HG03108 (cell line): ENCODE data around the gene AVPR2.

ENCODE experiments used
- ATAC-seq: cut with Tn5 transposase; IDR thresholded peaks from one replicate; pipeline ENCODE4 v1.9.1; 2021; ENCODE audit warnings: moderate library complexity; ENCODE audit not compliant: unreplicated experiment

Gene AVPR2

DNA sequence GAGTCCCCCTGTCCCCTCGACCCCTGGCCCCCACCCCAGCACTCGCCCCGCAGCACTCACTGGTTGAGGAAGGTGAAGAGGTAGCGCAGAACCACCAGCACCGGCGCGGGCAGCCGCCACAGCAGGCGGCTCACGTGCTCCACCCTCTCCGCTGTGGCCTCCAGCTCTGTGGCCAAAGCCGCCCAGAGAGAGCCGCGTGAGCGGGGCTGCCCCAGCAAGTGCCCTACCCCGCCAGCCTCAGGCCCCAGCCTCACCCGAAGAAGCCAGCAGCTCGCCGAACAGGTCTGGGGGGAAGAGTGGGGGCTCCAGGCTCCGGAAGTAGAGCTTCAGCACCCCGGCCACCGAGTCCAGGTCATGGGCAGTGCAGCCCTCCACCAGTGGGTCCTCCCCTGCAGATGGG is 6.0 kb downstream of the AVPR2 start:
- no peak for ATAC-seq

DNA sequence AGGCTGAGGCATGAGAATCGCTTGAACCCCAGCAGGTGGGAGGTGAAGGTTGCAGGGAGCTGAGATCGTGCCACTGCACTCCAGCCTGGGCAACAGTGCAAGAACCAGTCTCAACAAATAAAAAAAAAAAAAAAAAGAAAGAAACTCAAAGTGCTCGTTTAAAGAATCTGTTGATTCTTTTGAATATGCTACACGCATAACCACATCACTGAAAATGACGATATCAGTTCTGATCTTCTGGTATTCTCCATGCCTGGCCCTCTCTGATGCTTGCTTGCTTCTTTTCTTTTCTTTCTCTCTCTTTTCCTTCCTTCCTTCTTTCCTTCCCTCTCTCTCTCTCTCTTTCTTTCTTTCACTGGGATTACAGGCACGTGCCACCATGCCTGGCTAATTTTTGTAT is 7.3 kb downstream of the AVPR2 start:
- ATAC-seq: no peak

DNA sequence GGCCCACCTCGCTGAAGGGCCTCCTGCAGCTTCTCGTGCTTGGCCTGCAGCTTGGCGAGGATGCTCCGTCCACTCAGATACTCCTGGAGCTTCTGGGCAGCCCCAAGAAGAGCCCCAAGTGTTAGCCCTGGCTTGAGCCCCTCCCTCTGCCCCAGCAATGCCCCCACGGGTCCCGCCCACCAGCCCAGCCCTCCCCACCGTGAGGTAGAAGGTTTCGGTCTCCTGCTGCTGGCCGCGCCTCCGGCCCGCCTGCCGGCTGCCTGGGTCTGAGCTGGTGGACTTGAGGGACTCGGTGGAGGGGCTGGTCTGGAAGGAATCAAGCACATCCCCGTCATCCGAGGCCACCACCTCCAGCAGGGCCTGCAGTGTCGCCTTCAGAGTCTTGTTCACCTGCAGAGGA is 8.7 kb downstream of the AVPR2 start:
- no peak for ATAC-seq

DNA sequence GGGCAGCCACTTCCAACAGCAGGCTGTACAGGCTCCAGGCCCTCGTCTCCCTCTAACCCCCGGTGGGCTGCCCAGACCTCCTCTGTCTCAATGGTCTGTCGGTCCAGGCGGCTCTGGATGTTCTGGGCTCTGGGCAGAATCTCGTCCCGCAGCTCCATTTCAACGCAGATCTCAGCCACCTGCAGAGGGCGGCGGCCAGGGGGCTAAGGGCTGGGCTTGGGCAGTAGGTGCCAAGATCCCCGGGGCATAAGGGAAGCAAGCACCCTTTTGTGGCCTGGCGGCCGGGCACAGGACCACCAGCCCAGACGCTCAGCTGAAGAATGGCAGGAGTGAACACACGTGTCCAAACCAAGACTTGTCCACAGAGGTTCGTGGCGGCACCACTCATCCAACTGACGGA is 9.2 kb downstream of the AVPR2 start:
- ATAC-seq: no peak

DNA sequence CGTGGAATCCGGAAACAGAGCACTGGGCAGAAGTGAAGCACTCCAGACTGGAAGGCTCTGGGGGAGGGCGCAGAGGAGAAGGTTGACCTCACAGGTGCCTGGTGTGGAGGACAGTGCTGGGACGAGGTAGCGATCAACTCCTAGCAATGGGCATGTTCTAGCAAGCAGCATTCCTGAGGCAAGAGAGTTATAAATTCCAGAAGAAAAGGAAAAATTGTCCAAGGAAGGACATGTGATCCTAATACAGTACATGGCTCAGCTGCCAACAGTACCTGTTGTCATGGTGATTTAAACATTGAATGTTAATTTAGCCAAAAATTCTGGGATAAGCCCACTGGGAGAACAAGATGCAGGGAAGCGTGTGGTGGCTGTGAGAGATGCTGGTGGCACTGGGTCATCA is 13.4 kb downstream of the AVPR2 start:
- no peak for ATAC-seq

DNA sequence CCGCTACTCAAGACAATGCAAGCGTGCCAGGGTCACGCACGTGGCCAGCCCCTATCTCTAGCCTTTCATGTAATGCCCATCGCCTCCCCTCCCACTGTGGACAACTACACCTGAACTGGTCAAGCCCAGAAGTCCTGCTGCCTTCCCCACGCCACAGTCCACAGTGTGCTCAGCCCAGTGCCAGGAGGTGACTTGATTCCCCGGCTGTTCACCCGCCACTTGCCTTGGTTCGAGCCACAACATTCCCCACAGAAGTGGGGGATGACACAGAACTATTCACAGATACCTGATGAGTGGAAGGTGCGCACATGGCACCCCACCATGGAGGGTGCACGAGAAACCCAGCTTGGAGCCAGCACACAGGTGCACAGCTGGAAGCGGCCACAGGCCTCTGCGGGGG is 14.8 kb downstream of the AVPR2 start:
- no peak for ATAC-seq

DNA sequence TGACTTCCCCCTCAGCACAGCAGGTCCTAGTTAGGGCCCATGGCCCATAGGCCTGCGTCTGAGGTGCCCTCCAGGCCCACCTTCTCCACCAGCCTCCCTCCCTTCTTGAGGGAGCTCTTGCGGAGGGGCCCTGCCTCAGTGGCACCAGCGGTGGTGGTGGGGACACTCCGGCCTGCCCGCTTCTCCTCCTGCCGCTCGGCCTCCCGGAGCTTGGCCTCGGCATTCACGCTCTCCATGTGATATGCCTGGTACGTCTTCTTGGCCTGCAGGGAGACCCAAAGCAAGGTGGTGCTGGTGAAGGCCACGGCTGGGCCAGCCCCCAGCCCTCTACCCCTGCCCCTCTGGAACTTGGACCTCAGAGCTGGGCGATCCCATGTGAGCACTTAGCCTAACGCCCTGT is 16.1 kb downstream of the AVPR2 start:
- ATAC-seq: no peak

DNA sequence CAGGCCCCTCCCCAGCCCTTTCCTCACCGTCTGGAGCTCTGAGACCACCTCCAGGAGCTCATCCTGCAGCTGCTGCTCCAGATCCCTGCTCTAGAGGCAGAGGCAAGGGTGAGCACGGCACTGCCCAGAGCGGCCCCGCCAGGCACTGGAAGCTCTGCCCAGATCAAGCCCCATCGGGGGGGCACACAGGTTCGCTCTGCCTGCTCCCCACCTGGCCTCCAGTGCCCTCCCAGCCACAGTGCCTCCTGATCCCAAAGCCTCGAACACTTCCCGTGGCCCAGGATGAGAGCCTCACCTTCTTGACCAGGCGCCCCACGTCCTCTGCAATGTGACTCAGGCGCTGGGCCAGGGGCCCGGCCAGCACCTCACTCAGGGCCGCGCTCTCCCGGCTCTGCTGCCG is 16.6 kb downstream of the AVPR2 start:
- no peak for ATAC-seq

DNA sequence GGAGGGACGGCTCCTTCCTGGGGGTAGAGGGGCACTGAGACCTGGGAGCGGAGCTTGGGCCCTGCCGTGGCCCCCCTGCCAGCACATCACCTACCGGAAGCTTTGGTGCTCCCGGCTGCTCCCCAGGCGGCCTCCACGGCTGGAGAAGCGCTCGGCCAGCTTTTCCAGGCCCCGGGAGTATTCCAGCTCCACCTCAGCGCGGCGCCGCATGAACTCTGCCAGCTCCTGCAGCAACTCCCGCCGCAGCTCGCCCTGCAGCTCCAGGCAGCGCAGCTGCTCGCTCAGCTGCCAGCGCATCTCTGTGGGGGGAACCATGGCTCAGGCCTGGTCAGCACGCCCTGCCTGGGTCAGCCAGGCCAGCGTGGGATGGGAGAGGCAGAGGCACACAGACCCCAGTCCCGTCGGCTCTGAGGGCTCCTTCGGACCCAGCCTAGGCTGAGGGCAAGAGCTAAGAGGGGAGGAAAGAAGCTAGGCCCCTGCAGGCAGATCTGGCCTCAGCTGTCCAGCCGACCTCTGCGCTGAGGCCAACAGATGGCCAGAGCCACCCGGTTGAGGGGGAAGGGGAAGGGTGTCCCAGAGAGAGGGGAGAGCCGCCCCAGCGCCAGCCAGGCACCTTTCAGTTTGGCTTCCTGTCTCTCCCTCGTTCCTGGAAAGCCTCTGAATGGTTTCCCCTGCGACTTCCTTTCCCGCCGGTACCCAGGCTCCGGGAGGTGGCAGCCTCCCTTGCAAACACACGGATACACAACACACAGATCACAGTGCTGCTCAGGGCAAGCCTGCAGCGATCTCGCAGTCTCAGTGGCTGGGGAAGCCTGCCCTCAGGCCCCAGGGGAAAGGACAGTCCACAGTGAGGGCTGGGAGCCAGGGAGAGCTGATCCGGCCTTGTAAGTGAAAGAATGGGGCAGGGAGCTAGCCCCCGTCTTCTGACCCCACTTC is 17.3 kb downstream of the AVPR2 start:
- no peak for ATAC-seq

DNA sequence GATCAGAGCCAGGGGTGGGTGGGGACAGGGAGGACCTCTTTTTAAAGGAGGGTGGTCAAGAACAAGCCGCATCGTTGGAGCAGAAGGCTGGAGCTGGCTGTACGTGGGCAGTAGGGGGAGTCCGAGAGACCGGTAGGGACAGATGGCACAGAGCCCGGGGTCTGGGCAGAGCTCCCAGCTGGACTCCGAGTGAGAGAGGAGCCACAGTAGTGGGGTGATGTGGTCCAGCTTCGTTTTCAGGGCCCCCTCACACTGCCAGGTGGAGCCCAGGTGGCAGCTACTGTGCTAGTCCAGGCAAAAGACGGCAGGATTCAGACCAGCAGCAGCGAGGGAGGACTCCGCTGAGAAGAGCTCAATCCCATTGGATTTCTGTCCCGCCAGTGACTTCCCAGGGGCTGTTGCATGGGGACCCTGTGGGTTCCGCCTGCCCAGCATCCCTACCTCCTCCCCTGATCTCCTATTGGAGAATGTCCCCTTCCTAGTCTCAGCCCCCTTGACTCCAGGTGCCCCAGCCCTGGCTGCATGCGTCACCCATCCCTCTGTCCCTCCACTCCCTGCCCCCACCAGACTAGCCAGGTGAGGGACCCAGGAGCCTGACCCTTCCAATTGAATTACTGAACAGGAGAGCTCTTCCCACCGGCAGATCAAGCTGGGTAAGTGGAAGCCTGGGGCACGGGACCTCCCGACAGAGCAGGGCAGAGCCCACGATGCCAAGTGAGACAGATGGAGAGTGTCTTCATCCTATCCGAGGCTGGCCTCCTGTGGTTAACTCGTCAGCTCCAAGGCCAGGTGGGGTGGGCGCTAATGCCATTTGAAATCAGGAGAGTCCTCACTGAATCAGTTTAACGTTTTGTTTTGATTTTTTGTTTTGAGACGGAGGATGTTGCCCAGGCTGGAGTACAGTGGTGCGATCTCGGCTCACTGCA is 18.7 kb downstream of the AVPR2 start:
- ATAC-seq: no peak

DNA sequence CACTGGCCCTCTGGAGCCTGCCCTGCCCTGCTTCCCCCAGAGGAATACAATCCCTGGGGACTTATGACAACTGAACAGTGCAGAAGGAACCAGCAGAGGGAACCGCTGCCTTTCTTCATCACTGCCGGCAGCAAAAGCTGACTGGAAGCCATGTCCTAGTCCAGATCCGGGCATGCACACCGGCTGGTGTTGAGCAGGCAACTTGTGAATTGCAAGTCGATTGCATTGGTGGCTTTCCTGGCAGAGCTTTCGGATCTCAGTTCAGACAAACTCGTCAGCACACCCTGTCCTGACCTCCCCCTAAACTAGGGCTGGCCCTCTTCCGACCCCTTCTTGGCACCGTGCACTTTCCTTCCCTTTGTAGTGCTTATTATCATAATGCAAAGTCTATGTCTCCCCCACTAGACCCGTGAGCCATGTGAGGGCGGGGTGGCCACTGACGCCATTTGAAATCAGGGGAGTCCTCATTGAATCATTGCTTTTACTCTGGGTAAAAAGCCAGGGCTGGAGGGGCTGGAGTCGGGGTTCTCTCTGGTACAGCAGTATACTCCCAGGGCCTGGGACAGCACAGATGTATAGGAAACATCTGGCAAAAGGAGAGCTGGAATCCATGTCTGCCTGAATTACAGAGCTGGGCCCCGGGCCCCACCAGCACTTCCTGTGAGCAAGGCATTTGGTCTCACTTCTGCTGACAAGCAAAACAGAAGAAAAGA is 19.8 kb downstream of the AVPR2 start:
- no peak for ATAC-seq

DNA sequence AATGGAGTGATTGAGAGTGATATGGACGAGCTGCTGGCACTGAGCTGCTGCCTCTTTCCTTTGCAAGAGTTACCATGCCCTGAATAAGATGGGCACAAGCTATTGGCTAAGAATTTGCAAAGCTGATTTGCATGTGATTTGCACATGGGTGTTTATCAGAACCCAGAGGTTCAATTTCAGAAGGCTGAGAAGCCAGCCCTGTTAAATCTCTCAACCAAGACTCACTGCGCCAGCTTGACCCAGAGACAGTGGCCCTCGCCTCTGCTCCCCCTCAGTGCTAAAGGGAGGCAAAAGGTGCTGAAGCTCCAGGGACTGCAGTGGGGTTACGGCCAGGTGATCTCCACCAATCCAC is 20.9 kb downstream of the AVPR2 start:
- no peak for ATAC-seq

DNA sequence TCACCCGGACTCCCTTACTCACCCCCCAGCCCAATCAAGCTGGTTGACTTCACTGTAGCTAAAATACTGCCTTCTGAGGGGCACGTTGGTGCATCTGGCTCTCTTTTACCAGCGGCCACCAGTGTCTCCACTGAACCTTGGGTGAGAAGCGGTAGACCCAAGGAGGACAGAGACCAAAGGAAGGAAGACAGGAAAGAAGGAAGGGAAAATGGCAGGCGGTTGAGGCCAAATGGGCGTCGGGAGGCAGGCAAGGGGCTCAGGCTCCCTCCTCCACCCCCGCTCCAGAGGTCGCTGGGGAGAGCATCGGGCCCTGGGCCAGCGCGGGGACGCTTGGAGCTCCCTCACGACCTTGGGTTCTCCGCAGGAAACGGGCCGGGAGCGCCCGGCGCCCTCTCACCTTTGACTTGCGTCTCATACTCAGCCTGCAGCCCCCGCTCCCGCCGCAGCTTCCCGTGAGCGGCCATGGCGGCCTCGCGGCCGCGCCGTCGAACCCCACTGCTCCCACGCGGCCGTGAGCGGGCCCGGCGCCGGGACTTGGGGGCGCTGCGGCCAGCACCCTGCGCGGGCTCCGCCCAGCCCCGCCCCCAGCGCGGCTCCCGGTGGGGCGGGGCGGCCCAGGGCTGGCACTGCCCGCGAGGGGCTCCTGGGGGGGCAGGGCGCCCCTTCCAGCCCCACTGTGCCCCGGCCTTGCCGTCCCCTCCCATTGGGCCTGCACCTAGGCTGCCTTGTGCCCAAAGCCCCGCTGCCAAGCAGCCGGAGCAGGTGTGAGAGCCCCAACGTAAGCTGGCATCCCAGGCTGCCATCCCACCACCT is 21.5 kb downstream of the AVPR2 start, which contains the start of gene ARHGAP4:
Gene ARHGAP4 (minus strand): TSS at position 526 of the 813 bp plus-strand sequence. CDS start 62 bp downstream, at position 464.
- no peak for ATAC-seq

DNA sequence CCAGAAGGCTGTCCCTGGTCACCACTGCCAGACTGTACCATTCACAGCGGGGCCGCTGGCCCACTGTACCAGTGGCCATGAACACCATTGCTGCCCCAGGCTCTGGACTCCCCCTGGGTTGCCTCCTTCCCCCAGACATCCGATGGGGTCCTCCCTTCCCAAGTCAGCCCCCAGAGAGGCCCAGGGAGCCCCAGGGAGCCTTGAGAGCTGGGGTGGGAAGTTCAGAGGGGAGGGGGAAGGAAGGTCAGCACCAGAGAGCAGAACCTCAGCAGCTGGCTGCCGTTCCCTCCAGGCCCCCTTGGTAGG is 22.0 kb downstream of the AVPR2 start:
- no peak for ATAC-seq

DNA sequence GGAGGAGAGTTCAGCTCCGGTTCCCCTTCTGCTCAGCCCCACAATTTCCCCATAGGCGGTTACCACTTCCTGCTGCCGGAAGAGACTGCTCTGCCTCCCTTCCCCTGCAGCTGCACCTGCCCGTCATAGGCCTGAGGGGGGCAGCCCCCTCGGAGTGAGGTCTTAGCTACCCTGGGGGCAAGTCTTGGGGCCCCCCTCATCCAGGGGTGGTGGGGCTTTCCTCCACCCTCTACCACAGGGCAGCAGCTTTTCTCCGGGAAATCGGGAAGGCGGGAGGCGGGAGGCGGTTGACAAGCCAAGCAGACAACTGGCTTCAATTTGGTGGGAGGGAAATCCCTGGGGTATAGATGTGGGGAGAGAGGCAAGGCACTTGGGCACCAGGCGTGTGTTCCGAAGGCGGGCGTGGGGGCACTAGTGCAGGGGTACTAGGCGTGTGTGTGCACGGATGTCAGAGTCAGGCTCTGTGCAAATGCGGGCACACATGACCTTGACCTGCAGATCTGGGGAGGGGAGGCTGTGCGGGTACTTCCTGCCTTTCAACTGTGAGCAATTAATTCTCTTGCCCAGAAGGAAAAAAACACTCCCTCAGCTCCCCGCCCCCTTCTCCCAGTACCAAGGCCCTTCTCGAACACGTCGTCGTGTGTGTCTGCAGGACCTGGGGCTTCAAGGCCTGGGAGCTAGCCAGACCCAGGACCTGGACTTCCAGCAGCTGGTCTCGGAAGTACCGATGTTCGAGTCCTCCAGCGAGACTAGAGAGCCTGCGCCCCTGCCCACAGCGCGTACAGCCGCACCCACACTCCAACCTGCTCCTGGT is 22.6 kb downstream of the AVPR2 start:
- peak; percentile 38 for ATAC-seq

DNA sequence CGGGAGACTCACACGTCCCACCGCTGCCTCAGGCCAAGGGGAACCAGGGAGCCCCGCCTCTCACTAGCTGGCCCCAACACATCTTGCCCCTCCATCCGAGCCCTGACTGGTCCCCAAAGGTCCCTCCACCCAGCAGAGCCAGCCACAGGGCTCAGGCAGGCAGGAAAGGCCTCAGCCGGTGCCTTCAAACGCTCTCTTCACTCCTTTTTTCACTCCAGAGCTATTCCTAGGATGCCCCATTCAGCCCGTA is 23.1 kb downstream of the AVPR2 start:
- ATAC-seq: no peak

DNA sequence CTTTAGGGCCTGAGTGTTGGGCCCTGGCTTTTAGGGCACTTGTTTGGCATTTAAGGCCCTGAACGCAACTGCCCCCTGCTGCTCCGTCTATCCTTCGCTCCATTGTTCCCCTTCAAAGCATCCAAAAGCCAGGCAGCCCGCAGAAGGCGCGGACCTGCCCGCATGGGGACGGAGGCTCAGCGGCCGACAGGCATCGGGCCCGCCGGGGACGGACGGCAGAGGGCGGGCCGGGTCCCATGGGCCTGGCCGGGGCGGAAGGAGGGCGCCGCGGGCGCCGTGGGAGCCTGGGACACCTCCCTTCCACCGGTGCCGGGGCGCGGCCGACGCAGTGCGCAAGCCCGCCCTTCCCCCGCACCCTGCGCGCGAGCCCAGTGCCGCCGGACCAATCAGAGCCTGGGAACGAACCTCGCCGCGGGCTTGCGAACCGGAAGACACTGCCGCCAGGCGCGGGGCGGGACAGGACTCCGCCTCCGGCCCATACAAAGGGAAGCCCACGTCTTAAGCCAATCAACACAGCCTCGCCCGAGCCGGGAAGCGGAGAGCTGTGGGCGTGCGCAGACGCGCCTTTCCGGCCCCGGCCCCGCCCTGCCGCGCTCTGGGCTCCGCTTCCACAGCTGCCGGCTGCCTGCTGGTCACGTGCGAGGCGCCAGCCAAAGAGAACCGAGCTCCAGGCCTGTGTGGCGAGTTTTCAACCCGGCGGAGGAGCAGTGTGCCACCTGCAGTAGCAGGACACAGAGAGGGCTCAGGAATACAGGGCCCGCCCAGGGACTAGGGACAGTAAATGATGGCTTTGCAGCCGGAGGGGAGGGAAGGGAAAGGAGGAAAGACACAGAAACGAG is 23.7 kb downstream of the AVPR2 start:
- peak; percentile 77 for ATAC-seq

DNA sequence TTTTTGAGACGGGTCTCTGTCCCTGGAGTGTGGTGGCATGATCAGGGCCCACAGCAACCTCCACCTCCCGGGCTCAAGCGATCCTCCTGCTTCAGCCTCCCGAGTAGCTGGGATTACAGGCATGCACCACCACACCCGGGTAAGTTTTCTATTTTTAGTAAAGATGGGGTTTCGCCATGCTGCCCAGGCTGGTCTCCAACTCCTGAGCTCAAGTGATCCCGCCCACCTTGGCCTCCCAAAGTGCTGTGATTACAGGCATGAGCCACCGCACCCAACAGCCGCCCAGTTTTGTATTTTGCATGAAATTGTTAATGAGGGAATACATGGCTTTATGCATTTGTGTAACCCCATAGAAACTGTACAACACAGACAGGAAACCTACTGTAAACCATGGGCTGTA is 24.4 kb downstream of the AVPR2 start:
- no peak for ATAC-seq

DNA sequence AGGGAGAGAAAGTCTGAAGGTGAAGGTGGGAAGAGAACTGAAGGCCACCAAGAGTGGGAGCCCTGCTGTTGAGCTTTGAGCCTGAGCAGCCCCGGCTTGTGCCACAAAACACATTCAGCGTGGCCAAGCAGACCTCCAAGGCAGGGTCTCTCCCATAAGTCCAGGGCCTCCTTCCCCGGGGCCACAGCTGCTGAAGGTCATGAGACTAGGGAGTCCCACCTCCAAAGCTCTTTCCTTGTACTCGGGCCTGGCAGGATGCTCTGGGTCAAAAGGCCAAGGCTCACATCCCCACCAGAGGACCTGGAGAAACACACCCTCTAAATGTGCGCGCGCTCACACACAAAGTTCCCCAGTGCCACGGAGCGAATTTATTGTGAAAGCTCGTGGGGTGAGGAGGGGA is 25.1 kb downstream of the AVPR2 start:
- no peak for ATAC-seq
